ENCODE results near the gene MAML3. TPM values are rescaled to one million over a fixed set of nuclear protein-coding genes. Genes with fewer than 3 reads are reported as not detected.
"Not testable (repeated sequence)": the region's sequence is repeated elsewhere in the genome, so short reads cannot be mapped to it uniquely, and the experiment has no call there.

The MAML3 gene
- total RNA-seq, 4 donors from 2014 or later: 2.4 to 50.5 (median 17.8) TPM

GRCh38 chr4:139951021-139951420 is 203.0 kb downstream of the MAML3 start:
- TF ChIP-seq POLR2A (IDR thresholded peaks at IDR 0.05) (no peak), CTCF (IDR thresholded peaks at IDR 0.05) (no peak)
- intact Hi-C loops (cut with DNase I; ENCODE audit: low total_unique reads): no loop called here
- peaks cover 4 to 6% of the 10 kb centered on the region in 2 donors for H3K4me1 ChIP-seq
- no peak overlapping the region for H3K4me3 ChIP-seq
- H3K36me3 ChIP-seq: no peaks in the 10 kb centered on the region
- no peak overlapping the region for H3K27ac ChIP-seq
- no peaks in the 10 kb centered on the region for H3K9me3 ChIP-seq
- no peaks in the 10 kb centered on the region for H3K27me3 ChIP-seq
- DNase-seq: no peak

GRCh38 chr4:139950568-139950967 is 203.4 kb downstream of the MAML3 start:
- Histone ChIP-seq H3K9me3 (no peaks in the 10 kb centered on the region), H3K4me1 (peaks cover 3 to 6% of the 10 kb centered on the region in 2 donors), H3K27me3 (no peaks in the 10 kb centered on the region), H3K36me3 (no peaks in the 10 kb centered on the region), H3K27ac (no peak overlapping the region), H3K4me3 (no peak overlapping the region)
- TF ChIP-seq CTCF (IDR thresholded peaks at IDR 0.05) (no peak), POLR2A (IDR thresholded peaks at IDR 0.05) (no peak)
- intact Hi-C loops (cut with DNase I; ENCODE audit: low total_unique reads): no loop called here
- DNase-seq: no peak

GRCh38 chr4:139944916-139945315 is 209.1 kb downstream of the MAML3 start:
- H3K9me3 ChIP-seq; DNase-seq; intact Hi-C loops (cut with DNase I; ENCODE audit: low total_unique reads); H3K27ac ChIP-seq; H3K4me1 ChIP-seq; H3K4me3 ChIP-seq; H3K36me3 ChIP-seq; H3K27me3 ChIP-seq: not testable (repeated sequence)

- H3K4me3 ChIP-seq: no peak overlapping the region
- H3K27ac ChIP-seq: no peak overlapping the region
- no peaks in the 10 kb centered on the region for H3K9me3 ChIP-seq
- intact Hi-C loops (cut with DNase I; ENCODE audit: low total_unique reads): no loop called here
- no peak for DNase-seq
- H3K4me1 ChIP-seq: peaks cover 3 to 6% of the 10 kb centered on the region in 2 donors
- TF ChIP-seq CTCF (IDR thresholded peaks at IDR 0.05) (no peak), POLR2A (IDR thresholded peaks at IDR 0.05) (no peak)
- H3K36me3 ChIP-seq: no peaks in the 10 kb centered on the region
- H3K27me3 ChIP-seq: no peaks in the 10 kb centered on the region
Observed at GRCh38 chr4:139943277-139943676, 210.7 kb downstream of the MAML3 start.

- Histone ChIP-seq H3K4me1 (peaks cover 3 to 6% of the 10 kb centered on the region in 2 donors), H3K27me3 (no peaks in the 10 kb centered on the region), H3K4me3 (no peak overlapping the region), H3K27ac (no peak overlapping the region), H3K36me3 (no peaks in the 10 kb centered on the region), H3K9me3 (no peaks in the 10 kb centered on the region)
- no peak for TF ChIP-seq CTCF (IDR thresholded peaks at IDR 0.05)
- TF ChIP-seq POLR2A (IDR thresholded peaks at IDR 0.05): no peak
- intact Hi-C loops (cut with DNase I; ENCODE audit: low total_unique reads): no loop called here
- DNase-seq: no peak
Observed at GRCh38 chr4:139942241-139942640, 211.7 kb downstream of the MAML3 start.

- TF ChIP-seq POLR2A (IDR thresholded peaks at IDR 0.05) (no peak), CTCF (IDR thresholded peaks at IDR 0.05) (no peak)
- H3K27me3 ChIP-seq: no peaks in the 10 kb centered on the region
- intact Hi-C loops (cut with DNase I; ENCODE audit: low total_unique reads): no loop called here
Observed at GRCh38 chr4:139940600-139940999, 213.4 kb downstream of the MAML3 start.

More at GRCh38 chr4:139940600-139940999, 213.4 kb downstream of the MAML3 start:
- H3K27ac ChIP-seq: no peak overlapping the region
- no peak overlapping the region for H3K4me3 ChIP-seq
- H3K36me3 ChIP-seq: no peaks in the 10 kb centered on the region
- no peaks in the 10 kb centered on the region for H3K4me1 ChIP-seq
- DNase-seq: no peak
- no peaks in the 10 kb centered on the region for H3K9me3 ChIP-seq

Data from uterus (tissue), 4 donors.